Stimulated activated CD8-positive, alpha-beta memory T cell treated with anti-CD3 and anti-CD28 coated beads, Interleukin-15, amount 100 ng/mL, for 1 hour (primary cell): ENCODE results near the gene DENND2C.
"Not testable (repeated sequence)": the region's sequence is repeated elsewhere in the genome, so short reads cannot be mapped to it uniquely, and the experiment has no call there.

Source experiments
- DNase-seq: peaks from one replicate; pipeline ENCODE4 v3.0.0-alpha.2; 2020; ENCODE audit warnings: low read depth

The DENND2C gene

GRCh38 chr1:114595602-114596001 lies 74.2 kb downstream of the DENND2C start:
- DNase-seq = no peak

GRCh38 chr1:114594046-114594445 lies 75.8 kb downstream of the DENND2C start:
- no peak for DNase-seq

DNA sequence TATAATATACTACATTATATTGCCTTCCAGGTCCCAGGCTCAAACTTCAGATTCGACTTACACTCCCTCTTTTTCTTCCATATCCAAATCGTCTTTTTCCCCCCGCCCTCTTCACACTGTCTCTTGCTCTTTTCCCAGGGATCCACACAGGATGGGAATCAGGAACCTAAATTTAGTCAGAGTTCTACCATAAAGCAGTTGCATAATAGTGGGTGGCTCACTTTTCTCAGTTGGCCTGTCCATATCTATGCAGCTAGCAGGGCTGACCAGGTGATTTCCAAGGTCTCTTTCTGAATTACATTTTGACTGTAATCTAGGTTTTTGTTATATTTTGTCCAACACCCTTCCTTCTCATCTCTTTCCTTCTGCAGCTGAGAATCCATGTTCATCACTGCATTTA lies 80.7 kb downstream of the DENND2C start:
- no peak for DNase-seq

- no peak for DNase-seq
Observed at GRCh38 chr1:114588196-114588689, 81.6 kb downstream of the DENND2C start.

DNA sequence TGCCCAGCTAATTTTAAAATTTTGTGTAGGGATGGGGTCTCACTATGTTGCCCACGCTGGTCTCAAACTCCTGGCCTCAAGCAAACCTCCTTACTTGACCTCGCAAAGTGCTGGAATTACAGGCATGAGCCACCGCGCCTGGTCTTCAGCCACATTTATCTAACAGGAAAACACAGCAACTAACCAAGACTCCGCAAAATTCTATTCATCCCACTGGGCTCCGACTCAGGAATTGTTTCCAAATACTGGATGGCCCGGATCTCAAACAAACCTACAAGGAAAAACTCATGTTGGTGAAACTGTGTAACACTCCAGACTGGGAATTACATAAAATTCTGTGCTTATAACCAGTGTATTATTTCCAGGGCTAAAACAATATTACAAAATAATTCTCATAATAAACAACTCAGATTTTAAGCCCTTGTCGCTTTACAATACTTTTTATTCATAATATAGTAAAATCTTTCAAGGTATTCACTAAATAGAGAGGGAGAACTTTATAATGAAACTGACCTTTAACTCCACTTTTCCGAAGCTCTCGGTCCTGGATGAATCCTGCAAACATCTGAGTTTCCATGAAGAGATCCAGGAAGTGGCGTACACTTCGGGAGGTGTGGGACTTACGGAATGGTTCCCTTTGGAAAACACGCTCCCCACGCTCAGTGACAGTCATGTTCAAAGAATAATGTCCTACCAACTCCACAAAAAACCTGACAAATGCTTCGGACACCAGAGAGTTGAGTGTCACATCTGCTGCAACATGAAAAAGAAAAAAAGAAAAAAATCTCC lies 82.5 kb downstream of the DENND2C start:
- DNase-seq = no peak

GRCh38 chr1:114586513-114587047 lies 83.3 kb downstream of the DENND2C start:
- no peak for DNase-seq

- DNase-seq = no peak
Observed at GRCh38 chr1:114585231-114585630, 84.6 kb downstream of the DENND2C start.

GRCh38 chr1:114581335-114582287 lies 88.2 kb downstream of the DENND2C start, which contains the start of gene BCAS2:
BCAS2 (minus strand) TSS chr1:114581615; CDS start chr1:114581591, 24 bp downstream.
- peak; percentile 88 for DNase-seq

GRCh38 chr1:114574365-114574764 lies 95.5 kb downstream of the DENND2C start:
- DNase-seq = no peak

DNA sequence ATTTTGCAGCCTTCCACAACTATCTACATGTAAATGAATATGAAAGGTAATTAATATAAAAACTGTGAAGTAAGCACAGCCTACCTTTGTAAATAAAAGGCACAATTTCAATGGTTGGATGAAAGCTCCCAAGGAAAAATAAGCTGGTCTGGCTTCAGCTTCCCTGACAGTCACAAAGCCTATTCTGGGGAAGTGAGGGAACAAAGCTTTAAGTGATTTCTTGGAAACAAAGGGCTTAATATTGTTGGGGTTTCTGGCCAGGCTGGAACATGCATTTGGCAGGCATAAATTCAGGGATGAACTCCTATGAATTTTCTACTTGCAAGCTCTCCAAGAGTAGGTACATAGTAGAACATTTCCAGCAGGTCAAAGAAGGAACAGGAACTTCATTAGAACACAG lies 105.7 kb downstream of the DENND2C start:
- no peak for DNase-seq

DNA sequence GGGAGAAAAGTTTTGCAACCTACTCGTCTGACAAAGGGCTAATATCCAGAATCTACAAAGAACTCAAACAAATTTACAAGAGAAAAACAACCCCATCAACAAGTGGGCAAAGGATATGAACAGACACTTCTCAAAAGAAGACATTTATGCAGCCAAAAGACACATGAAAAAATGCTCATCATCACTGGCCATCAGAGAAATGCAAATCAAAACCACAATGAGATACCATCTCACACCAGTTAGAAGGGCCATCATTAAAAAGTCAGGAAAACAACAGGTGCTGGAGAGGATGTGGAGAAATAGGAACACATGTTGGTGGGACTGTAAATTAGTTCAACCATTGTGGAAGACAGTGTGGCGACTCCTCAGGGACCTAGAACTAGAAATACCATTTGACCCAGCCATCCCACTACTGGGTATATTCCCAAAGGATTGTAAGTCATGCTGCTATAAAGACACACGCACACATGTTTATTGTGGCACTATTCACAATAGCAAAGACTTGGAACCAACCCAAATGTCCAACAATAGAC lies 106.8 kb downstream of the DENND2C start:
- DNase-seq = not testable (repeated sequence)

- no peak for DNase-seq
Observed at GRCh38 chr1:114561333-114561732, 108.5 kb downstream of the DENND2C start.

GRCh38 chr1:114559356-114559755 lies 110.5 kb downstream of the DENND2C start:
- DNase-seq = no peak

GRCh38 chr1:114558544-114558943 lies 111.3 kb downstream of the DENND2C start:
- no peak for DNase-seq

GRCh38 chr1:114554577-114554976 lies 115.3 kb downstream of the DENND2C start:
- DNase-seq = no peak

DNA sequence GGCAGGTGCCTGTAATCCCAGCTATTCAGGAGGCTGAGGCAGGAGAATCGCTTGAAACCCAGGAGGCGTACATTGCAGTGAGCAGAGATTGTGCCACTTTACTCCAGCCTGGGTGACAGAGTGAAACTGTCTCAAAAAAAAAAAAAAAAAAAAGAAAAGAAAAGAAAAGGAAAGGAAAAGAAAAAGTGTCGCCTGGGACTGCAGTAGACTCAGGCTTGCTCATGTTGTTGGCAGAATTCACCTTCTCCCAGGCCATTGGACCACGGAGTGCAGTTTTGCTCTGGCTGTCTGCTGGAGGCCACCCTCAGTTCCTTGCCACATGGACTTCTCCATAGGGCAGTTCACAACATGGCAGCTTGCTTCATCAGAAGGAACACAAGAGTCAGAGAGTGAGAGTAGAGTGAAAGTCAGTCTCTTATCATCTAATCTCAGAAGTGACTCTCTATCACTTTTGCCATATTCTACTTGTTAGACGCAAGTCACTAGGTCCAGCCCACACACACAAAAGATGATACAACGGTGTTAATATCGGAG lies 117.7 kb downstream of the DENND2C start:
- no peak for DNase-seq

- DNase-seq = no peak
Observed at GRCh38 chr1:114551400-114551799, 118.4 kb downstream of the DENND2C start.

DNA sequence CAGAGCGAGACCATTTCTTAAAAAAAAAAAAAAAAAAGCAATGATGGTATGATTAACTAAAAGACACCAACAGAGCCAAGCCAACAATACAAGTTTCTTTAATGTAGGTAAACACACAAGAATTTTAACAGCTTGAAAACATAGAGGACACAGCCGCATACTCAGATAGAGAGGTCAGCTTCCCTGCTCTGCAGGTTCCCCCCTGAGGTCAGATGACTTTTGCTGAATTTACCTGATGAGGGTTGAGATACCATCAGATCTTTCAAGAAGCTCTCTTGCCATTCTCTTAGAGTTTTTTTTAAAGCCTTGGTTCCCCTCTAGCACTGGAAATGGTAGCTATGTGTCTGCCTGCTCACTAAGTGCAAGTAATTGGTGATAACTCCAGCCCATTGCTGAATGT lies 119.5 kb downstream of the DENND2C start:
- no peak for DNase-seq

GRCh38 chr1:114549137-114549536 lies 120.7 kb downstream of the DENND2C start:
- no peak for DNase-seq

DNA sequence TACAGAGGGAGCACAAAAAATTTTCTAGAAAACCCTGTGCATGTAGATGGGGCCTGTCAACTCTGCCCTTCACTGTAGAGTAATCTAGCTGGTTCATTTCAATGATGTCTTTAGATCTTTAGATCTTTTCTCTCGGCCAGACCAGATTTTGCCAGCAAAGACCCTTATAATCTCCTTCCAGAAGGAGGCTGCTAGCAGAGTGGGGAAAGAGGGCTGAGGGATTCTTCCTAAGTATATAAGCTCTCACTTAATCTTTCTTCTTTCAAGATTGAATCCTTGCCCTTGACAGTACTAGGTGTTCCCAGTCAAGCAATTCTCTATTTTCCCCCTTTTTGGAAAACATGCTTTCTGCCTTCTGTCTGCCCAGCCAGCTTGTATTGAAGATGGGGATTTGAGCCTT lies 122.8 kb downstream of the DENND2C start:
- no peak for DNase-seq

DNA sequence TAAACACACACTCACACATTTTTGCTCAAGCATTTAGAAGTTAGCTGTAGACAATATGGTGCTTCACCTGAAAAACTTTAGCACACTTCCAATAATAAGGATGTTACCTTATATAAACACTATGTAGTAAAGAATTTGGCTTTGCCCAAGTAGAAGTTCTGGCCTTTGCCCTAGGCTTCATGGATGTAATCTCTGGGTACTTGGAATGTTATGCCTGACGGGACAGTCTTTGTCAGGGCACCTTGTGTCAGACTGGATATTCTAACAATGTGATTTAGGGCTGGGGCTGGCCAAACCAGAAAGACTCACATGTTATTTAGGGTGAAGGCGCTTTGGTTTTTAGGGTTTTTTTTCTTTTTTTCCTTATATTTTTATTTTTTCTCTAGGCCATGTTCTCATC lies 124.1 kb downstream of the DENND2C start:
- no peak for DNase-seq

- DNase-seq = no peak
Observed at GRCh38 chr1:114545315-114545714, 124.5 kb downstream of the DENND2C start.
